Measurements from ENCODE around the gene TIMMDC1. TPM values are rescaled to one million over a fixed set of nuclear protein-coding genes. Genes with fewer than 3 reads are reported as not detected.

TIMMDC1 gene
- total RNA-seq, 1 experiment from 2014 or later = 109 TPM

DNA sequence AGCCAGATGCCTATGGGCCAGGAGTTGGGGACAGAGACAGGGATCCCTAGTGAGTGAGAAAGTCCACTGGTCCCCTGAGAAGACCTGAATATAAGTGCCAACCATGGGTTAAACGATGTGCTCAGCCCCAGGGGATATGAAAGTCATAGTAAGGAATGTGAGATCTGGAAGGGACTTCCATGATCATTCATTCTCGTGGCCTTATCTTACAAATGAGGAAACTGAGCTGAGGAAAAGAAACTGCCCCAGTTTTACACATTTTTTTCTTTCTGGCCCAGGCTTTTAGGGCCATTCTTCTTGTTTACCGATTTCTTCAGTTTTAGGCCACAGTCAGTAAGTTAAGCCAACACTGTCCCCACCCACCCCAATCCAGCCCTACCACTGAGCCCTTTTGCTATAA lies 50.0 kb downstream of the TIMMDC1 start:
- Histone ChIP-seq H3K23ac (ENCODE audit: insufficient read length, low read depth, low read length) (no peak overlapping the region), H2BK15ac (ENCODE audit: low read depth, low read length) (no peak overlapping the region), H2BK20ac (ENCODE audit: low read depth, low read length, poor library complexity, severe bottlenecking) (no peak overlapping the region), H4K8ac (replicated peaks; ENCODE audit: insufficient read length, low read depth, low read length) (no peak overlapping the region), H3K18ac (ENCODE audit: insufficient read length, low read depth, low read length) (no peak overlapping the region), H3K27me3 (ENCODE audit: insufficient read depth, low read length) (no peaks in the 10 kb centered on the region), H3K4me1 (ENCODE audit: insufficient read depth, low read length) (no peaks in the 10 kb centered on the region), H3K27ac (ENCODE audit: insufficient read length, low read depth, low read length) (no peak overlapping the region), H3K79me2 (ENCODE audit: insufficient read depth, low read length) (no peaks in the 10 kb centered on the region), H2AK5ac (ENCODE audit: insufficient read length, low read length) (no peak overlapping the region), H4K5ac (ENCODE audit: insufficient read length, low read depth, low read length) (no peak overlapping the region), H3K56ac (ENCODE audit: insufficient read length, low read depth, low read length) (no peak overlapping the region), H3K9ac (ENCODE audit: extremely low read depth, insufficient read length, low read length) (no peak overlapping the region), H4K20me1 (ENCODE audit: control insufficient read depth, insufficient read depth, insufficient read length) (no peaks in the 10 kb centered on the region), H2BK5ac (ENCODE audit: insufficient read length, low read length) (no peak overlapping the region), H4K91ac (ENCODE audit: insufficient read length, low read depth, low read length) (no peak overlapping the region), H3K79me1 (ENCODE audit: insufficient read depth, low read depth, low read length, poor library complexity, severe bottlenecking) (no peaks in the 10 kb centered on the region), H2AFZ (ENCODE audit: low read length) (no peak overlapping the region), H2BK120ac (ENCODE audit: low read depth, low read length, poor library complexity, severe bottlenecking) (no peak overlapping the region), H3T11ph (ENCODE audit: low read length) (no peak overlapping the region), H3K4me2 (ENCODE audit: insufficient read depth, insufficient read length, low read length) (no peak overlapping the region), H3K23me2 (ENCODE audit: insufficient read length, low read depth, low read length, poor library complexity, severe bottlenecking) (no peaks in the 10 kb centered on the region), H3K9me3 (ENCODE audit: control insufficient read depth, low read depth, low read length) (no peaks in the 10 kb centered on the region), H3K4ac (ENCODE audit: low read depth, low read length) (no peak overlapping the region), H3K14ac (ENCODE audit: insufficient read depth, low read length) (no peak overlapping the region), H2BK12ac (ENCODE audit: insufficient read length, low read depth, low read length) (no peak overlapping the region)
- H3K36me3 Mint-ChIP-seq (ENCODE audit: insufficient read depth in 1 of 3, low read depth in 3 of 3) = no peaks in the 10 kb centered on the region
- H3K9me3 Mint-ChIP-seq = no peaks in the 10 kb centered on the region
- no CpG with 5 or more reads among the region's 3 CpGs for WGBS (ENCODE audit: extremely low coverage, insufficient read length, low lambda C conversion rate)
- no peak overlapping the region for H3K27ac Mint-ChIP-seq
- H3K27me3 Mint-ChIP-seq (ENCODE audit: low read depth) = no peaks in the 10 kb centered on the region
- TF ChIP-seq, protein P1, sequence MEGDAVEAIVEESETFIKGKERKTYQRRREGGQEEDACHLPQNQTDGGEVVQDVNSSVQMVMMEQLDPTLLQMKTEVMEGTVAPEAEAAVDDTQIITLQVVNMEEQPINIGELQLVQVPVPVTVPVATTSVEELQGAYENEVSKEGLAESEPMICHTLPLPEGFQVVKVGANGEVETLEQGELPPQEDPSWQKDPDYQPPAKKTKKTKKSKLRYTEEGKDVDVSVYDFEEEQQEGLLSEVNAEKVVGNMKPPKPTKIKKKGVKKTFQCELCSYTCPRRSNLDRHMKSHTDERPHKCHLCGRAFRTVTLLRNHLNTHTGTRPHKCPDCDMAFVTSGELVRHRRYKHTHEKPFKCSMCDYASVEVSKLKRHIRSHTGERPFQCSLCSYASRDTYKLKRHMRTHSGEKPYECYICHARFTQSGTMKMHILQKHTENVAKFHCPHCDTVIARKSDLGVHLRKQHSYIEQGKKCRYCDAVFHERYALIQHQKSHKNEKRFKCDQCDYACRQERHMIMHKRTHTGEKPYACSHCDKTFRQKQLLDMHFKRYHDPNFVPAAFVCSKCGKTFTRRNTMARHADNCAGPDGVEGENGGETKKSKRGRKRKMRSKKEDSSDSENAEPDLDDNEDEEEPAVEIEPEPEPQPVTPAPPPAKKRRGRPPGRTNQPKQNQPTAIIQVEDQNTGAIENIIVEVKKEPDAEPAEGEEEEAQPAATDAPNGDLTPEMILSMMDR (conservative IDR thresholded peaks at IDR 0.05) = no peak
- DNase-seq = no peak
- H3K4me1 Mint-ChIP-seq = peaks cover 3 to 10% of the 10 kb centered on the region in 2 experiments; a peak in 2 of 4 replicates
- no peak overlapping the region for H3K4me3 Mint-ChIP-seq
